Peyer's patch (tissue), 4 donors: ENCODE data around the gene BCAS3. TPM values are rescaled to one million over a fixed set of nuclear protein-coding genes. Genes with fewer than 3 reads are reported as not detected.

ENCODE experiments used
- DNase-seq, 3 donors: peaks; one replicate each; pipeline ENCODE4 v3.0.0-alpha.2; 2017 to 2019
- H3K27ac ChIP-seq, 4 donors: fragments of 200-600 bp; sonication (generic); one replicate each; pipeline ENCODE4 v1.5.1; 2016 to 2019
- H3K27me3 ChIP-seq, 2 donors: fragments of 200-600 bp; sonication (generic); one replicate each; pipeline ENCODE4 v1.5.1; 2019
- H3K36me3 ChIP-seq, 3 donors: fragments of 200-600 bp; sonication (generic); one replicate each; pipeline ENCODE4 v1.5.1; 2016 to 2019
- H3K4me1 ChIP-seq, 4 donors: fragments of 200-600 bp; sonication (generic); one replicate each; pipeline ENCODE4 v1.5.1; 2016 to 2019
- H3K4me3 ChIP-seq, 4 donors: fragments of 200-600 bp; sonication (generic); 1 replicate in 3 of 4; 2 replicates in 1 of 4; pipeline ENCODE4 v1.5.1; 2016 to 2019; ENCODE audit warnings: mild to moderate bottlenecking in 1 of 4
- H3K9me3 ChIP-seq, 4 donors: fragments of 200-600 bp; sonication (generic); one replicate each; pipeline ENCODE4 v1.5.1; 2016 to 2019; ENCODE audit warnings: mild to moderate bottlenecking in 1 of 4
- CTCF ChIP-seq, 6 experiments: fragments of 450-650 bp in 4 of 6; fragments of 200-600 bp in 2 of 6; sonication (generic) in 1 of 6; IDR thresholded peaks; one replicate each; pipeline ENCODE4 v1.5.1; 2017 to 2019; ENCODE audit warnings: antibody characterized with exemption in 6 of 6, mild to moderate bottlenecking in 3 of 6, moderate library complexity in 1 of 6
- POLR2A ChIP-seq, 2 donors: fragments of 450-650 bp; IDR thresholded peaks; one replicate each; pipeline ENCODE4 v1.5.1; 2017; ENCODE audit warnings: antibody characterized with exemption in 2 of 2, mild to moderate bottlenecking in 2 of 2, moderate library complexity in 2 of 2
- total RNA-seq, 4 donors: library from RNA; depleted of rRNA; stranded (reverse); fragments of >200 nt; gene quantifications; one replicate each; pipeline ENCODE4 v1.1.0, GENCODE V29; 2016

The BCAS3 gene
- total RNA-seq, 4 donors from 2014 or later: 25.7 to 109 (median 57.1) TPM

GRCh38 chr17:61289408-61290385 is 612.0 kb downstream of the BCAS3 start:
- no peak overlapping the region for H3K27ac ChIP-seq
- no peak for TF ChIP-seq POLR2A (IDR thresholded peaks at IDR 0.05)
- TF ChIP-seq CTCF (IDR thresholded peaks at IDR 0.05): no peak
- no peaks in the 10 kb centered on the region for H3K4me1 ChIP-seq
- no peak for DNase-seq
- H3K9me3 ChIP-seq: no peaks in the 10 kb centered on the region
- no peaks in the 10 kb centered on the region for H3K27me3 ChIP-seq
- no peak overlapping the region for H3K4me3 ChIP-seq
- H3K36me3 ChIP-seq: no peaks in the 10 kb centered on the region

- H3K27ac ChIP-seq: no peak overlapping the region
These were observed 614.0 kb downstream of the BCAS3 start for GRCh38 chr17:61291451-61292285.

GRCh38 chr17:61294286-61294685 is 616.6 kb downstream of the BCAS3 start:
- Histone ChIP-seq H3K4me1 (no peaks in the 10 kb centered on the region), H3K27me3 (no peaks in the 10 kb centered on the region), H3K4me3 (no peak overlapping the region), H3K36me3 (no peaks in the 10 kb centered on the region), H3K27ac (no peak overlapping the region), H3K9me3 (no peaks in the 10 kb centered on the region)
- no peak for TF ChIP-seq POLR2A (IDR thresholded peaks at IDR 0.05)
- no peak for TF ChIP-seq CTCF (IDR thresholded peaks at IDR 0.05)
- DNase-seq: no peak

More at GRCh38 chr17:61291451-61292285, 614.0 kb downstream of the BCAS3 start:
- no peaks in the 10 kb centered on the region for H3K27me3 ChIP-seq
- no peak for TF ChIP-seq POLR2A (IDR thresholded peaks at IDR 0.05)
- TF ChIP-seq CTCF (IDR thresholded peaks at IDR 0.05): no peak
- H3K4me3 ChIP-seq: no peak overlapping the region
- no peak for DNase-seq
- H3K36me3 ChIP-seq: no peaks in the 10 kb centered on the region
- no peaks in the 10 kb centered on the region for H3K4me1 ChIP-seq
- no peaks in the 10 kb centered on the region for H3K9me3 ChIP-seq

DNA sequence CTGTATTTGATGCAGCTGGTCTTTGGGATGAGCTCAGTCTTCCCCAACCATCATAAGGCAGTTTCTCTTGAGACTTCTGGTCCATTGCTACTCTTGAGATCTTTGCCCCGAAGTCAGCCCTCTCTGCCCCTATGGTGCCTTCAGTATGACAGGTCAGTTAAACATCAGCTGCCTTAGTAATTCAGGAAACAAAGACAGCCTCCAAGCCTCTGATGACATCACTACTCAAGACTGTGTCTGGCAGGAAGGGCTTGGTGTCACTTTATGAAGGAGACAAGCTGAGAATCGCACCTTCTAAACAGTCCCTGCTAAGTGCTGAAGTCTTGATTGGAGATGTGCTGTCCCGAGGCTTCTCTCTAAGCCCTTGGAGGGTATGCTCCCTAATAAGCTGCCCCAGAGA is 617.1 kb downstream of the BCAS3 start:
- Histone ChIP-seq H3K4me1 (no peaks in the 10 kb centered on the region), H3K36me3 (no peaks in the 10 kb centered on the region), H3K4me3 (no peak overlapping the region), H3K9me3 (no peaks in the 10 kb centered on the region), H3K27me3 (no peaks in the 10 kb centered on the region), H3K27ac (no peak overlapping the region)
- TF ChIP-seq CTCF (IDR thresholded peaks at IDR 0.05) (no peak), POLR2A (IDR thresholded peaks at IDR 0.05) (no peak)
- no peak for DNase-seq

DNA sequence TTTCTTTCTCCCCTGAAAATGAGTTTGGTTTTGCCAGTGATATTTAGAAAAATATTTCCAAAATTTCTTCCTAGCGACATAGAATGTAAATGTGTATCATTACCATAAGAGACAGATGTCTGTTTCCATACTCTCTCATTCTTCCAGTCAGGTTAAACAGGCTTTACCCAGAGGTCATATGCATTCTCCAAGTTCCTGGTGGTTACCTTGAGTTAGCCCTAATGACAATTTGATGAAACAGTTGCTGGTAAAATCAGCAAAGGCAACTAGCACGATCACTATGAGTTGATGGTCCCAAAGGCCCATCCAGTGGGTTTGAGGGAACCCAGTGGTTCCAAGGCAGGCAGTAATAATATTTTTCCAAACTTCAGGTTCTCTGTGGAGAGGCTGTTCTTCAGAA is 618.4 kb downstream of the BCAS3 start:
- DNase-seq: no peak
- H3K27ac ChIP-seq: no peak overlapping the region
- no peaks in the 10 kb centered on the region for H3K9me3 ChIP-seq
- no peak overlapping the region for H3K4me3 ChIP-seq
- TF ChIP-seq POLR2A (IDR thresholded peaks at IDR 0.05) (no peak), CTCF (IDR thresholded peaks at IDR 0.05) (no peak)
- H3K36me3 ChIP-seq: no peaks in the 10 kb centered on the region
- H3K4me1 ChIP-seq: no peaks in the 10 kb centered on the region
- H3K27me3 ChIP-seq: no peaks in the 10 kb centered on the region
